ENCODE data around the gene ZNF292. TPM values are rescaled to one million over a fixed set of nuclear protein-coding genes. Genes with fewer than 3 reads are reported as not detected.

The ZNF292 gene
- total and polyA plus RNA-seq, 10 of the 15 experiments (the other 5 are each of a cell fraction or from before 2014, with no cell fraction given): 11.1 to 57.6 (median 30.6) TPM

GRCh38 chr6:87152526-87152955 lies 2.8 kb upstream of the ZNF292 start (continued):
- TF ChIP-seq MLLT1 (IDR thresholded peaks at IDR 0.05) (peak; percentile 91), SMC3 (IDR thresholded peaks at IDR 0.05; ENCODE audit: borderline replicate concordance, low read length) (no peak), RAD51 (IDR thresholded peaks at IDR 0.05) (no peak), ZBTB33 (IDR thresholded peaks at IDR 0.05) (0 out of 2 replicates have a peak, but pooled peaks have one; percentile 48), IKZF2 (IDR thresholded peaks at IDR 0.05) (0 out of 4 replicates have a peak, but pooled peaks of 1 of the 2 experiments have one; percentile 6)

GRCh38 chr6:87154641-87154992 lies 748 bp upstream of the ZNF292 start:
- Histone ChIP-seq H3K4me3 (peak overlapping the region; percentile 96), H3K79me2 (ENCODE audit: control insufficient read depth, insufficient read depth, low read length) (peaks cover 77% of the 10 kb centered on the region), H3K27me3 (replicated peaks in 1 of 2; ENCODE audit: control insufficient read depth in 2 of 2, insufficient read depth in 2 of 2, low read length in 1 of 2) (no peaks in the 10 kb centered on the region), H3K36me3 (ENCODE audit: control insufficient read depth in 2 of 2, insufficient read depth in 2 of 2, low read length in 1 of 2) (0 out of 4 replicates have a peak, but pooled peaks cover 0 to 3% of the 10 kb centered on the region in 2 experiments), H3K4me2 (ENCODE audit: control insufficient read depth, insufficient read depth) (peak overlapping the region; percentile 99), H3K27ac (ENCODE audit: control insufficient read depth, insufficient read depth) (peak overlapping the region; percentile 92), H4K20me1 (ENCODE audit: control insufficient read depth, insufficient read depth) (no peaks in the 10 kb centered on the region; the same call in 1 of the 2 replicates), H3K9me3 (replicated peaks; ENCODE audit: control insufficient read depth, insufficient read depth, low read length) (no peaks in the 10 kb centered on the region), H3K9ac (ENCODE audit: control insufficient read depth, insufficient read depth, low read length) (peak overlapping the region; percentile 78), H3K4me1 (ENCODE audit: control insufficient read depth, insufficient read depth, low read length) (peaks cover 3% of the 10 kb centered on the region; the same call in 1 of the 2 replicates), H2AFZ (ENCODE audit: control insufficient read depth, low read depth, low read length) (peak overlapping the region; percentile 90)
- in situ Hi-C loops (cut with MboI): loop anchor here (25.0 kb wide), 1 partner anchor 1517 kb away; the partner anchor contains the start of gene SYNCRIP
- TSS peak; percentile 82 for BruUV-seq (replicated peaks)
- no peak for DNase-seq (ENCODE audit: low read depth, low spot score)
- ATAC-seq: no peak
- WGBS (ENCODE audit: insufficient coverage, insufficient replicate concordance, low lambda C conversion rate, missing lambda C conversion rate): 3% methylated on average over 6 of the region's 6 CpGs
- intact Hi-C loops (cut with micrococcal nuclease; ENCODE audit: unreplicated experiment): loop anchor here (10.0 kb wide), 3 partner anchors 170 to 1480 kb away; partner anchors contain the start of genes AKIRIN2, GJB7 and SMIM8
- CTCF ChIA-PET: interaction anchor here (1.5 kb wide), 1 partner anchor 19 kb away, joined by 6 read pairs; no protein-coding TSS in a partner anchor
- SMC1A ChIA-PET (ENCODE audit: uncharacterized antibody, unreplicated experiment): interaction anchor here (0.9 to 2.1 kb wide), 7 partner anchors 9 to 96 kb away, joined by 3 to 8 read pairs (median 5); no protein-coding TSS in a partner anchor
- RAD21 ChIA-PET (ENCODE audit: unreplicated experiment): interaction anchor here (0.9 to 1.3 kb wide), 4 partner anchors 19 to 66 kb away, joined by 3 to 4 read pairs (median 3); no protein-coding TSS in a partner anchor
- POLR2A ChIA-PET: interaction anchor here (0.7 to 1.8 kb wide), 4 partner anchors 27 to 449 kb away, joined by 3 to 6 read pairs (median 4); no protein-coding TSS in a partner anchor
- no peak for FAIRE-seq
- no peak for TF ChIP-seq IKZF1 (conservative IDR thresholded peaks at IDR 0.05)
- TF ChIP-seq HCFC1 (IDR thresholded peaks at IDR 0.05; ENCODE audit: low read length): no peak
- no peak; the same call in 1 of the 2 replicates for TF ChIP-seq IRF4 (IDR thresholded peaks at IDR 0.05; ENCODE audit: low read depth, low read length)
- peak; percentile 59; the same call in 1 of the 2 replicates for TF ChIP-seq CHD1 (IDR thresholded peaks at IDR 0.05; ENCODE audit: low read depth, low read length)
- TF ChIP-seq MEF2B (IDR thresholded peaks at IDR 0.05; ENCODE audit: partially characterized antibody, poor library complexity, severe bottlenecking): no peak
- no peak for TF ChIP-seq MYB (IDR thresholded peaks at IDR 0.05; ENCODE audit: borderline replicate concordance, low read depth, low read length)
- TF ChIP-seq JUND (IDR thresholded peaks at IDR 0.05; ENCODE audit: low read depth, low read length): 0 out of 2 replicates have a peak, but pooled peaks have one; percentile 7
- no peak for TF ChIP-seq MLLT1 (IDR thresholded peaks at IDR 0.05)
- 0 out of 2 replicates have a peak, but pooled peaks have one; percentile 15 for TF ChIP-seq E2F4 (IDR thresholded peaks at IDR 0.05; ENCODE audit: low read depth, low read length)
